ENCODE measurements around the gene LOC101059915.

Gene LOC101059915

DNA sequence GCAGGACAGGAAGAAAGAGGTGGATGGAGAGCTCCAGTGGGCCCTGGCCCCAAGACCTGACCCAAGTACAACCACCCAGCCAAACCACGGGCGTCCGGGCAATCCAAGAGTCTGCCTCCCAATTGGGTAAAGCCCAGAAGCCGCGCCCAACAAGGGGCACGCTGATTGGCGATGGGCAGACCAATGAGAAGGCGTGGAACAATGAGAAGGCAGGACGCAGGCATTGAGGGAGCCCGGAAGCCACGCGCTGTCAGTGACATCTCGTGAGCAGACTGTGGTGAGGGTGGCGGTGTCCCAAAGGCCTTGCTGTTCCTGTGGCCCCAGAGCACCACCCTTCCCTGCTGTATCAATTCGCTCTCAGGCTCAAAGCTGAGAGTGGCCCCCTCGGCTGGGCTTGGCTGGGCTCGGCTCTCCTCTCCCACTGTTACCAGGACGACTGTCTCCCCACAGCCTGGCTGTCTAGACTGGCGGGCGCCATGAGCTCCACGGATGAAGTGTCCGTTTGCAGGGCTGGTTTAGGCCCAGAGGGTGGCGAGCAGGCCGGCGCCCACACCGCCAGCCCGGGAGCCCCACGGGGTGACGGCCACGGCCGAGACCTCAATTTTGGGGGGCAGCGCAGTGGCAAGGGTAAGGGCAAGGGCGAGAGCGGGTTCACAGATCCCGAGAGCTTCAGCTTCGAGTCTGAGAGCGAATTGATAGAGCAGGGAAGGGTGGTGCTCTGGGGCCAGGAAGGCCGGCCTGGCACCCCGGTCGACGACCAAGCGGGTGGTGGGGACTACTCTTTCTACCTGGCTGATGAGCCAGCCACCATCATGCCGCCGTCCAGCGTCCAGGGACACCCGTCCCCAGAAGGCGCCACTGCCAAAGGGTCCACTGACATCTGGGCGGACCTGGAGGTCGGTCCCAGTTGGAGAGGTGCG lies at the start of gene LOC101059915:
TSS of gene LOC101059915 (plus strand) at position 219 of the 920 bp plus-strand sequence.
- DNase-seq (ENCODE audit: low read depth in 2 of 2), result no peak

DNA sequence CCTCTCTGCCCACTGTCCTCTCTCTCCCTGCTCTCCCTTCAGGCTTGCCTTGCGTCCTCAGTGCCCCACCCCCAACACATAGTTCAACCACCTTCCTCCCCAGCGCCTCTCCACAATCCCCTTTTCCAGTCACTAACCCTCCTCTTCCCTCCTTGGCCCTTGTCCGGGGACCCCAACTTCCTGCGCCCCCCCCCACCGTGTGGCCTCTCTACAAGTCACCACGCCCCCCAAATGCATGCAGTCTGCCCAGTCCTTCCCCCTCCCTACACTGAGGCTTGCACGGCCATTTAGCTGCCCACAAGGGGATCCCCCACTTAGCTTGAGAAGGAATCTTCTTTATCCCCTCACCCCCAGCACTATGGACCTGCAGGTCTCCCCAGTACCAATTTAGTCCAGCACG lies 49.6 kb upstream of the LOC101059915 start:
- no peak for DNase-seq (ENCODE audit: low read depth in 2 of 2)

- peak in 1 of 2 donors; percentile 21 for DNase-seq (ENCODE audit: low read depth in 2 of 2)
Observed at GRCh38 chrX:71618303-71618721, 49.0 kb upstream of the LOC101059915 start, which contains the start of gene CXCR3. Gene CXCR3 (minus strand): TSS chrX:71618511. CDS start chrX:71618449, 62 bp downstream.

DNA sequence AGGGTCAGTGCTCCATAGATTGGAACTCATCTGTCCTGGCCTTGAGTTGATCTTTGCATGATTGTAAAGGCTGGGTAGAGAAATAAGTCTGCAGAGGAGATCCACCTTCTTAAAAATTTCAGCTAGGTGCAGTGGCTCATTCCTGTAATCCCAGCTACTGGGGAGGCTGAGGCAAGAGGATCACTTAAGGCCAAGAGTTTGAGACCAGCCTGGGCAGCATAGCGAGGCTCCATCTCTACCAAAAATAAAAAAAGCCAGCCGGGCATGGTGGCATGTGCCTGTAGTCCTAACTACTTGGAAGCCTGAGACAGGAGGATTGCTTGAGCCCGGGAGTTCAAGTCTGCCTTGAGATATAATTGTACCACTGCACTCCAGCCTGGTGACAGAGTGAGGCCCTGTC lies 48.6 kb upstream of the LOC101059915 start:
- DNase-seq (ENCODE audit: low read depth in 2 of 2), result no peak

GRCh38 chrX:71619193-71619592 lies 48.2 kb upstream of the LOC101059915 start:
- DNase-seq (ENCODE audit: low read depth in 2 of 2), result peak in 1 of 2 donors; percentile 33

- no peak for DNase-seq (ENCODE audit: low read depth in 2 of 2)
Observed at GRCh38 chrX:71619986-71620385, 47.4 kb upstream of the LOC101059915 start.

- no peak for DNase-seq (ENCODE audit: low read depth in 2 of 2)
Observed at GRCh38 chrX:71621603-71622002, 45.7 kb upstream of the LOC101059915 start.

DNA sequence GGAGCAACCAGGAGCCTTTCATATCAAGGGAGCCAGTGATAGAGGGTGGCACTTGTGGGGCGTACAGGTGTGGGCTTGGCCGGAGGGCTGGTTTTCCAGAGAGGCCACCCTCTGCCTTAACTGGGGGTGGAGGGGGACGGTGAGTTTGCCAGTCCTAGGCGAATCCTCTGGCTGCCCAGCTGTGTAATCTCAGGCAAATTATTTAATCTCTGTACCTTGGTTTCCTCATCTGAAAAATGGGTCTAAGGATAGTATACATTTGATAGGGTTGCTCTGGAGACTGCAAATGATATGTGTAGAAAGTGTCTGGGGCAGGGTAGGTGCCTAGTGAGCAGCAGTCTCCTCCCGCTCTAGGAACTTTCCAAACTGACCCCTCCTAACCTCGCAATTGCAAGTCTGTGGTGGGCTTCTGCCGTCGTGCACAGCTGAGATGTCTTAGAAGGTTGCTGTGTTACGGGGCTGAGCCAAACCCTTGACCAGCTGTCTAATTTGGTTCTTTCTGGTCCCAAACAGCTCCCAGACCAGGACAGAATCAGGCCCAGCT lies 45.2 kb upstream of the LOC101059915 start:
- DNase-seq (ENCODE audit: low read depth in 2 of 2), result no peak

DNA sequence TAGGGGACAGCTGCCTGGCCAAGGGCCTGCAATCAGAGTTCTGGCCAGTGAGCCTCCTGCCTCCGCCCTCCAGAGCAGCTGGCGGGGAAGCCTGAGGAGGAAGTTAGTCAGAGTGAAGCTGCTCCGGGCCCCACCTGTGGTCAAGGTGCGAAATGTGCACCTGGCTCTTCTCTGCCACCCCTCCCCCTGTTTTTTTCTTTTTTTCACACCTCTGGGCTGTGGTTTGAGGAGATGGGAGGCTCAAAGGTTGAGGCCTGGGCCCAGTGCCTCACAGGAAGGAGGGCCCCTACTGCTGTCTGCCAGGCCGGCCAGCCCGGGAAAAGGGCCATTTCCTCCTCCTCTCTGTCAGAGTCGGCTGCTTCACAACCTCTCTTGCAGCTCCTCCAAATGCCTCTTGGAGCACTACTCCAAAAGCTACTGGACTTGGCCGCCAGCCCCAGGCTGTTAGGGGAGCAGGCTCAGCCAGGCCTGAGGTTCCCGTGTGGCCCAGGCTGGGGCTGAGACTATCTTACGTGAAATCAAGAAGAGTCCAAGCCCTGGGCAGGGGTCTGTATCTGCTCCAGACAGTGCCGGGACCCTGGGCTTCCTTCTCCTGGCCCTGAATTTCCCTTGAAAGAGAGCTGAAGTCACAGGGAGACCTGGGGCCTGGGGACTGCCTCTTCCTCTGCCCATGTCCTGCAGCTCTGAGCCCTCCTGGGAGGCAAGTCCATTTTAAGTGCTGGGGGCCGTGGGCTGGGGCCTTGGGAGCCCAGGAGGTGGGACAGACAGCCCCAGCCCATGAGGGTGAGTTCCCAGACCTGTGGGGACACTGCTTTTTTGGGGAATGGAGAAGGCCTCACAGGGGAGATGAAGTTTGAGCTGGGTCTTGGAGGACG lies 44.5 kb upstream of the LOC101059915 start:
- DNase-seq (ENCODE audit: low read depth in 2 of 2), result no peak

- DNase-seq (ENCODE audit: low read depth in 2 of 2), result no peak
Observed at GRCh38 chrX:71623714-71624113, 43.6 kb upstream of the LOC101059915 start.

DNA sequence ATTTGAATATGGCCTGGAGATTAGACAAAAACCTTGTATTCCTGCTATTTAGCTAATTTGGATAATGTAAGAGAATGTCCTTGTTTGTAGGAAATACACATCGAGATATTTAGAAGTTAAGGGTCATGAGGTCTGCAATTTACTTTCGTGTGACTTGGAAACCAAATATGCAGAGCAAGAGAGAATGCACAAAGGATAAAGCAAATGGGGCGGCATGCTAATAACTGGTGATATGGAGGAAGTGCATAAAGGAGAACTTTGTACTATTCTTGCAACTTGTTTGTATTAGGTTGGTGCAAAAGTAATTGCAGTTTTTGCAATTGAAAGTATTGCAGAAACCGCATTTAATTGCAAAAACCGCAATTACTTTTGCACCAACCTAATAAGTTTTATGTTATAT lies 41.9 kb upstream of the LOC101059915 start:
- DNase-seq (ENCODE audit: low read depth in 2 of 2), result no peak

GRCh38 chrX:71626576-71626975 lies 40.8 kb upstream of the LOC101059915 start:
- DNase-seq (ENCODE audit: low read depth in 2 of 2), result no peak

GRCh38 chrX:71627588-71628404 lies 39.5 kb upstream of the LOC101059915 start:
- DNase-seq (ENCODE audit: low read depth in 2 of 2), result no peak

DNA sequence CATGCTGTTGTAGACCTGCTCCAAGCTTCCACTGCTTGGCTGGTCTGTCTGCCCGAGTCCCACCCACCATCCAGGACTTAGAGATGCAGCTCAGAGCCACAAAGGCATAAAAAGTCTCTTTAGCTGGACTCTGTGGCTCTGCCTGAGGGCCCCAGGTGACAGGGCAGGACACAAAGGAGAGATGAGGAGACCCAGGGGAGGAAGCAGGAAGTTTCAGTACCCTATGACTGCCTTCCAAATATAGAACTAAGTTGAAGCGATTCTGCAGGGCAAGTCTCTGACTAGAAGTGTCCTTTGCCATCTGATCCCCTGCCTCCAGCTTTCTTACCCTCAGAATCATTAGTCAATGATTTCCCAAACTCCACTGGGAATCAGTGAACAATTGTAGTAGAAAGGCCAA lies 37.9 kb upstream of the LOC101059915 start:
- no peak for DNase-seq (ENCODE audit: low read depth in 2 of 2)

- DNase-seq (ENCODE audit: low read depth in 2 of 2), result no peak
Observed at GRCh38 chrX:71632923-71633657, 34.3 kb upstream of the LOC101059915 start.

DNA sequence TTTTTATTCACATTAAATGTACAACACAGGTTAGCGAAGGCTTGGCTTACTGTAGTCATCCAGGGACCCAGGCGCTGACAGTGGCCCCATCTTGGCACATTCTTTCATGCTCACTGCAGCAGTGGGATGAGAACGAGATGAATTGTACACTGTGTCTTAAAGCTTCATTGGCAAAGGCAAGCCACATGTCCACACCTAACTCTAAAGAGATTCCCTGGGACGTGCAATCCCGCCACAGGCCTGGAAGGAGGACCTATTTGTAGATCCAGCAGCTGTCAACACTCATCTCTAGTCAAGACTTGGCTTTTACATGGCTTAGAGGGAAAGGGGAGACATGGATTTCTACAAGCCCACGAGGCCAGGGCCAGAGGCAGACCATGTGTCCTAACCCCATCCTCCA lies 33.0 kb upstream of the LOC101059915 start:
- DNase-seq (ENCODE audit: low read depth in 2 of 2), result no peak

- DNase-seq (ENCODE audit: low read depth in 2 of 2), result no peak
Observed at GRCh38 chrX:71636438-71637252, 30.7 kb upstream of the LOC101059915 start.

DNA sequence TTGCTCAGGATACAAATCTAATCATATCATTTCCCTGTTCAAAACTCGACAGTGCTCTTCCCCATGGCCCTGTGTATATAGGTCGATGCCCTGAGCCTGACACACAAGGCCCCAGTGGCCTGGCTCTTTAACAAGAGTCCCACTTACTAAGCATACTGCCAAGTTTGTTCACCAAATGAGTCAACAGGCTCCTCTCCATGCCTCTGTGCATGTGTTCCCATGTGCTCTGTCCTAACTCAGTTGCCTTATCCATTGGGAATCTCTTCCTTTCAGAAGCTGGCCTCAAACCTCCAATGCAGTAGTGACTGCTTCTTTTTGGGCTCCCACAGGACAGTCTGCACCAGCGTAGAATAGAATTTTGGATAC lies 30.1 kb upstream of the LOC101059915 start:
- DNase-seq (ENCODE audit: low read depth in 2 of 2), result no peak

GRCh38 chrX:71637848-71638247 lies 29.5 kb upstream of the LOC101059915 start:
- no peak for DNase-seq (ENCODE audit: low read depth in 2 of 2)

DNA sequence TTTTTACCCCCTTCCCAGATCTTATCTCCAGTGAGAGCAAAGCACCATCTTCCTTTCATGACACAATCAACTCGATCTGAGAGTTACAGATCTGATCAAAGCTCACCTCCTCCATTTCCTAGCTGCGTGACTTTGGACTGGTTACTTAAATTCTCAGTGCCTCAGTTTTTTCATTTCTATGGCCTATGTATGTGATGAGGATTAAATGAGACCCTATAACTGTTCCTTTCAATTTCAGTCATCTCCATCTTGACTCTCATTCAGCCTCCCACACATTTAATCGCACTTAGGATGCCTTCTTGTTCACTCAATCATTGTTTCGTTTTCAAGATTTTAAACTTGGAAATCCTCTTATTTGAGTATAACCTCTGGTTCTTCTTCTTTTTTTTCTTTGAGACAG lies 28.9 kb upstream of the LOC101059915 start:
- no peak for DNase-seq (ENCODE audit: low read depth in 2 of 2)

All from stimulated activated CD4-positive, alpha-beta T cell treated with anti-CD3 and anti-CD28 coated beads, Interleukin-1b, Interleukin-23, amount 100 ng/mL, for 1 hour (primary cell).